Hematopoietic multipotent progenitor cell treated with erythropoietin and hydrocortisone succinate and interleukin-3 and kit ligand, for 8 days (in vitro differentiated cells): ENCODE data around the gene STARD10.
A peak's percentile ranks its signal among the peaks of the same experiment; 100 is the strongest.

Source experiments
- DNase-seq: peaks from one replicate; pipeline ENCODE4 v3.0.0-alpha.2; 2015

The STARD10 gene

GRCh38 chr11:72743321-72744221 lies 50.3 kb downstream of the STARD10 start:
- no peak for DNase-seq

- DNase-seq: no peak
Observed at GRCh38 chr11:72742513-72743320, 51.1 kb downstream of the STARD10 start.

GRCh38 chr11:72741849-72742512 lies 51.9 kb downstream of the STARD10 start:
- no peak for DNase-seq

- DNase-seq: peak; percentile 54
Observed at GRCh38 chr11:72741429-72741833, 52.4 kb downstream of the STARD10 start.

- no peak for DNase-seq
Observed at GRCh38 chr11:72740562-72741428, 53.1 kb downstream of the STARD10 start.

GRCh38 chr11:72740060-72740424 lies 53.8 kb downstream of the STARD10 start:
- DNase-seq: no peak

GRCh38 chr11:72739240-72740059 lies 54.4 kb downstream of the STARD10 start:
- no peak for DNase-seq

GRCh38 chr11:72738199-72739141 lies 55.4 kb downstream of the STARD10 start:
- no peak for DNase-seq

- DNase-seq: no peak
Observed at GRCh38 chr11:72737336-72737735, 56.5 kb downstream of the STARD10 start.

GRCh38 chr11:72736452-72737069 lies 57.3 kb downstream of the STARD10 start:
- DNase-seq: peak; percentile 54

GRCh38 chr11:72735495-72736027 lies 58.3 kb downstream of the STARD10 start:
- DNase-seq: no peak

GRCh38 chr11:72732329-72732728 lies 61.5 kb downstream of the STARD10 start:
- no peak for DNase-seq

GRCh38 chr11:72730737-72731136 lies 63.1 kb downstream of the STARD10 start:
- no peak for DNase-seq

- no peak for DNase-seq
Observed at GRCh38 chr11:72730243-72730642, 63.6 kb downstream of the STARD10 start.

GRCh38 chr11:72727521-72727920 lies 66.3 kb downstream of the STARD10 start:
- no peak for DNase-seq

GRCh38 chr11:72726266-72727220 lies 67.3 kb downstream of the STARD10 start:
- no peak for DNase-seq

- no peak for DNase-seq
Observed at GRCh38 chr11:72725724-72726028, 68.2 kb downstream of the STARD10 start.
